Glomerular visceral epithelial cell (primary cell): Measurements from ENCODE around the gene NPAS3.

Experiments
- DNase-seq: peaks from one replicate; pipeline ENCODE4 v3.0.0-alpha.2; 2016; ENCODE audit errors: extremely low spot score

The NPAS3 gene

DNA sequence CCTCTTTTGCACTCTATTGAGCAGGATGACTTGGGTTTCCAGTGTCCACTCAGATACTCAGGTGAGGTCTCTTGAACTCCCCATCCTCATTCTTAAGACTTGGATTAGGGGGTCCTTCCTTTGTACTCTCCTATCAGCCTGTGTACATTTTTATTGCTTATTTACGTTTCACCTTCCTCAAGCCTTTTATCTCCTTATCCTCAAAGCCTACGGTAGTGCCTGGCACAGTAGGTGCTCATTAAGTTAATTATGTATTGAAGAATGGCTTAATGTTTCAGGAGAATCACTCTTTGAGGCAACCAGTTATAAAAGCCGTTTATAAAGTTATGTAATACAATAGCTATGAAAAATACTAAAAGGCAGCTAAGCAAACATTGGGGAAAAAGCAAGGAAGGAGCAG lies 315.7 kb downstream of the NPAS3 start:
- no peak for DNase-seq

DNA sequence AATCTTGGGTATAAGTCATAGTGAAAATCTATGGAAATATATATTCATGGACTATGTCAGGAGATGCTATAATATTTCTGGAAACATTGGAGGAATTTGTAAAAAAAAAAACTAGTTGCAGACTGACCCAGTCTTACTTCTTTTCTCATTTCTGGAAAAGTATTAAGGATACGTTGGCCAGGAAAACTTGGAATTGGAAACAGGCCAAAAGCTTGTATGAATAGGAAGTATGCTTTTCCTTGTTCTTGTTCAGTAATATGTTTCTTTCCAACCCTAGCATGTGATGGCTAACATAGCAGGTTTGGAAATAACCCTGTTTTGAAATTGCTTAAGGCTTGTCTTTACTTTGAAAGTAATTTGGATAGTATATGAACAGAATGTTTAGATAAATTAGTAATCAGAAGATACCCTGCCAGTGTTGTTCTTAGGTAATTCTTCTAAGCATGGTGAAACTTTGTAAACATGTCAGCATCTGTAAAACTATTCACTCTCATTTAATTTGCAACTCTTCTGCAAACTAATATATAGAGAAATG lies 316.2 kb downstream of the NPAS3 start:
- no peak for DNase-seq

DNA sequence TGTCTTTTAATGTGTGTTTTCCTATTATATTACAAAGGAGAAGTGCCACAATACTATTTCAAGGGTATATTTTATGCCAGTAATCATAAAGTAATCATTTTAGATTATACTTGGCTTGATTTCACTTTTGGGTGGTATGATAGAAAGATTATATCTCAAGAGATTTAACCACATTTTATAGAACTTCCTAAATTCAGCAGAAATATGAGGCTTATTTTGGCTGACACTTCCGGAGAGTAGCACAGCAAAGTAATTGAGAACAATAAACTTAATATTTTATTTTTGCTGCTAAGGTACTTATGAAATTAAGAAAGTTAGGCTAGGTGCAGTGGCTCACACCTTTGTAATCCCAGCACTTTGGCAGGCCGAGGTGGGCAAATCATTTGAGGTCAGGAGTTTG lies 319.1 kb downstream of the NPAS3 start:
- no peak for DNase-seq

DNA sequence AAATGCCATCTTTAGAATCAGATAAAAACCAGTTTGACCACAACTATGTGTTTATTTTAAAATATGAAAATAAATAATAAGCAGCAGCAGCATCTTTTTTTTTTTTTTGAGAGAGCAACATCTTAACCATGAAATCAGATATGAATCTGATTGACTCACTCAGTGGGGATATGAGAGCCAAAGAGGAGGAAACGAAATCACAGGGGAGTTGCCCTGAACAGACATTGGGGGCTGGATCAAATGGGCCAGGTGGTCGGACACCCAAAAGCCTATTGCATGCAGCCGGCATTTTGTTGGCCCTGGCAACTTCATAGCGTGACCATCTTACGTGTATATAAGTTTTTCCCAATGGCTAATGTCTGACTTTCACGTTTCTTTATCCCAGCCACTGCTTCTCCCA lies 321.1 kb downstream of the NPAS3 start:
- DNase-seq: no peak

DNA sequence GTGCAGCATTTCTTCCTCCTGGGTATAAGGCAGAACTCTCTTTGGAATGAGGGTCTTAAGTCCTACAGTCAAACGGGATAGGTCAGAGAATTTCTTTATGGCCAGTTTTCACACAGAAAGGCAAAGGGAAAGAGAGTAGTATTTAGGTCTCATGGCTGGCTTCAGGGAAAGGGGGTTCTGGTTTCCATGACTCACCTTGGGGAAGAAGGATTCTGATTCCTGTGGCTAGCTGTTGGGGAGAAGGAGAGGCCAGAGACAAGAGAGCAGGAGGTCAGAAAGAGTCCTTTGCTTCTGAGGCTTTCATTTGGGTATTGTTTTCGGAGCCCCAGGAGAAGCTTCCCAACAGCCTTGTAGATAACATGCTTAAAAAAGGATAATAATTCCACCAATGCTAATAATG lies 332.5 kb downstream of the NPAS3 start:
- peak; percentile 8 for DNase-seq

GRCh38 chr14:33271891-33272290 lies 333.2 kb downstream of the NPAS3 start:
- DNase-seq: no peak

- DNase-seq: no peak
These were observed 335.3 kb downstream of the NPAS3 start for GRCh38 chr14:33273978-33274377.

DNA sequence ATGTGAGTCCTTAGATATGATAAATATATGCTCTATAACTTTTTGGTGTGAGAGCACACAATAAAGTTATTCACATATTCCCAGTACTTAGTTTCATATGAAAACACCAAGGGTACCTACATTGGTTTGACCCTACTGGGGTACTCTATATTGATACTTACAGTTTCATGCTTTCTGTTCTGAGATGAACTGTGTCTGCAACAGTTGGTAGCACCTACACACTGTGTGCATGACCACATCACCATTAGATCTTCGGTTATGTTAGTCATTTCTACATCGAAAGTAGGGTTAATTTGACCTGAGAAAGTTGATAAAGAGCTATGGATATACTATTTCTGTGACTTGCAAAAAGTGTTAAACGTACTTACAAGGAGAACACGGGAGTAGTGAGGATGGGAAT lies 337.2 kb downstream of the NPAS3 start:
- no peak for DNase-seq

GRCh38 chr14:33279865-33280264 lies 341.2 kb downstream of the NPAS3 start:
- DNase-seq: no peak

GRCh38 chr14:33280646-33281045 lies 342.0 kb downstream of the NPAS3 start:
- DNase-seq: no peak

GRCh38 chr14:33282331-33283230 lies 343.9 kb downstream of the NPAS3 start:
- no peak for DNase-seq

DNA sequence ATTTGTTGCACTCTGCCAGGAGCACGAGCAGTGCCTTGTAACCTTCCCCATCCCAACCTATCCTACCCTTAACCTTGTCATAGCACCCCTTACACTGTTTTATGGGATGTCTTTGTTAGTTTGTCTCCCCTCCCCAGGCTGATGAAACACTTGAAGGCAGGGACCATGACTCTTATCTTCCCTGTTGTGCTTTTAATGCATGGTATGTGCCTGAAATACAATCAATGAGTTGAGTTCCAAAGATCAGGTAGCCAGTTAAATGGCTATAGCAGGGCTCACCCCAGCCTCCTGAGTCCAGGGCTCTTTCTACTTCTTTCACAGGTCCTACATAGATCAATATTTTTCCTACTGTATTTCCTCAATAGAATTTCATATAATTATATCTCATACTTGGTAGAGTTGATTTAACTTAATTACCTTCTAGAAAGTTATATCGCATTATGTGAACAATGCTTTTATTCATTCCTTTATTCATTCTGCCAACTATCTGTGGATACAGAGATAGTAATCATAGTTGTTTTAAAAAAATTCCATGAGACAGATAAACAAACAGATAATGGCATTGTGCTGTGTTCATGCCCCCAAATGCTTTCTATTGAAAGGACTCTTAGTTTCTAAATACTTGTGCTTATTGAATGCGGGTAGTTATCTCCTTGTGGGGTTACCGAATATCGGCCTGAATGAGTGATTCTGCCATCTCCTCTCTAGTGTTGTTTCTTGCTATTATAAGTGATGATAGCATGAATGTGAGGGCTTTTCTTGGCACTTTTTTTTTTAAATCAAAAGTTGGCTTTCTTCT lies 347.4 kb downstream of the NPAS3 start:
- DNase-seq: no peak

- DNase-seq: peak; percentile 14
These were observed 348.5 kb downstream of the NPAS3 start for GRCh38 chr14:33287189-33287588.

GRCh38 chr14:33290641-33291040 lies 352.0 kb downstream of the NPAS3 start:
- DNase-seq: no peak

DNA sequence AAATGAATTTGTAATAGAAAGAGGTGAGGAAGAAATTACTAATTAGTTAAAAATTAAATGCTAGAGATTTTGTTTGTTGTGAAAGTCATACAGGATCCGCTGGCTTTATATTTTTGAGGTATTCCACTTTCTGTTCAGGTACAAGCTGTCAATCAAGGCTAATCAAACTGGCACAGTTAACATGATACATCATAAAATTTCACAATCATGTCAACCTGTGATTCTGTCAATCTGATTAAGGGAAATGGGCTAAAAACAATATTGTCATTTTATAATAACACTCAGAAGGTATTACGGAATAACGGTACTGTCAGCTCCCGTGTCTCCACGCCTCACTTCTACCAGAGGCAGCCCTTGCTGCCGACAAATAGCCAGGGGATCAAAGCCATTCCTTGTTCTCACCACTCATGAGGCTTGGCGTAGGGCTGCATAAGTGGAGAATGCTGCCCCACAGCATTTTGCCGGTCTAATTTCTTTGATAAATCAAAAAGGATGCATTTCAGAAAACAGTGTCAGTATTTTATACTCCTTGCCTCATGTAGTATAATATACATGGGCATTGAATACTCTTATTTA lies 352.9 kb downstream of the NPAS3 start:
- DNase-seq: no peak

- no peak for DNase-seq
These were observed 355.7 kb downstream of the NPAS3 start for GRCh38 chr14:33294419-33294818.

DNA sequence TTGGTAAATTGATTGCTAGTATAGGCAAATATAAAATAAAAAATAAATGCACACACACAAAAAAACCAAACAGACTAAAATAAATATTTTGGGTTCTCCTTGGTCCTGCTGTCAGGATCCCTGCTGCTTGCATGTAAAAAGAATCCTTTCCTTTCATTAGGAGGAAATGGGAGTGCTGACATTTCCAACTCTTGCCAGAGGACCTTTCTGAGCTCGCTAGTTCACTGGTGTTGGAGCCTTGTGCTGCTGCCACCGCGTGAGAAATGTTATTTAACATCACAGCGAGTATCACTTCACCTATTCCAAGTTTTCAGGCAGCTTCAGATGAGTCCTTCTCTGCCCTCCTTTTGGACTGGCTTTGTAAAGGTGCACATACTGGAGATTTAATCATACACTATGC lies 358.9 kb downstream of the NPAS3 start:
- DNase-seq: no peak

- DNase-seq: no peak
These were observed 369.1 kb downstream of the NPAS3 start for GRCh38 chr14:33307691-33308251.

GRCh38 chr14:33309106-33309505 lies 370.4 kb downstream of the NPAS3 start:
- no peak for DNase-seq

DNA sequence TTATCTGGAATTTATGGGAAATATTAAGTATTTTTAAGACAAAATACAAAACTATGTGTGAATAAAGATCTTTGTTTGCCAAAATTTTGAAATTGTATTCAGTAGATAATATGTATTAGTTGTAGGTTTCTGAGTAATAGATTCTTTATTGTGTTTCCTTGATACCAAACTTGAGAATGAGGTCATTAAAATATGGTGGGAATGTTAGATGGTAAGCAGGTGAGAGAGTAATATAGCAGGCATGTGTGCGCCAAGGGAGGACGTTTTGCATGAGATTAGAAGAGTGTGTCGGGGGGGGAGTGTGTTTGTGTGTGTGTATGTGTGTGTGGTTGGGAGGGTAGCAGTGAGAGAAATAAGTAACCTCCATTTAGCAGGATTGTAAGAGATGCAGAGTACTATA lies 376.5 kb downstream of the NPAS3 start:
- DNase-seq: no peak

DNA sequence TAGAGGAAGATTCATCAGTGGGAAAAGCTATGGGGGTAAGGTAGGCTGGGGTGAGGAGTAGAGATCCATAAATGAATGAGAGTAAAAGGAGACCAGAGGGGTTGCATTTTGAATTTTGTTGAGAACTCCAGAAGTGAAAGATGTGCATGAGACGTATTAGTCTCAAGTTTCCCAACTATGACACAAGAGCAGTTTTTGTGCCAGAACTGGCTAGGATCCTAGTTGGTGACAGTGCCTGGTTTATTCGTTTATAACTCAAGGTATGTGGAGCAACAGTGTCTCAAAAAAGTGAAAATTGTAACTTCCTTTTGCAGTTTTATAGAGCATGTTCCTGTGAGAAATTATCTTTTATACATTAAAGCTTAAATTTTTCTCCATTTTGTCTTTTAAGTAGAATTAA lies 377.0 kb downstream of the NPAS3 start:
- DNase-seq: no peak

GRCh38 chr14:33317675-33318074 lies 379.0 kb downstream of the NPAS3 start:
- DNase-seq: no peak
